ENCODE measurements around the gene CD40LG. TPM values are rescaled to one million over a fixed set of nuclear protein-coding genes. Genes with fewer than 3 reads are reported as not detected.

Gene CD40LG
- total and polyA plus RNA-seq, 4 experiments from 2014 or later, result 68.4 to 137 (median 91.9) TPM

DNA sequence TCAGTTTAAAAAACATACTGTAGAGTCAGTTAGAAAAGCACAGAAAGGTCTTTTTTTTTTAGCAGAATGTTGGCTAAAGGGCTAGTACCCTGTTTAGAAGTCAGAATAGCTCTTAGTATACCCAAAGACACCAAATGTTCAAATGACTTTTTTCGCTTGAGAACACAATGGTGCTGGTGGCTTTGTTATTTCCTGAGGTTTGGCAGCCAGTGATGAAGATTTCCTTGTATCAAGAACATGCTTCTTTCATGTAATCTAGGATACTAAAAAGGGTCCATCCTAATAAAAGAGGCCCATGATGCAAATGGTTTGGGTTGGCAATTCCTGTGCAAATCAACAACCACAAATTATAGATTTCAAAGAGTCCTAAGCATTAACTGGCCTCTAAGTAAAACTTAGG, 21.1 kb upstream of the CD40LG start:
- no peak for DNase-seq
- H3K27ac ChIP-seq (ENCODE audit: low read depth, low read length), result peak overlapping the region; percentile 19
- intact Hi-C loops (cut with micrococcal nuclease), result loop anchor here (1.0 kb wide), 1 partner anchor 10 kb away; no protein-coding TSS in a partner anchor
- no peak overlapping the region for H3K4me3 ChIP-seq (ENCODE audit: low read length in 2 of 2)
- Mint-ChIP-seq H3K27ac (peak overlapping the region in 6 of 7 donors; percentile 32 to 94 (median 75)), H3K9me3 (no peaks in the 10 kb centered on the region), H3K4me1 (peaks cover 59 to 90% (median 77%) of the 10 kb centered on the region in 4 donors), H3K36me3 (no peaks in the 10 kb centered on the region), H3K27me3 (no peaks in the 10 kb centered on the region), H3K4me3 (peak overlapping the region in 7 of 8 donors; percentile 29 to 82 (median 65))
- no peaks in the 10 kb centered on the region for H3K9me3 ChIP-seq (ENCODE audit: control insufficient read depth in 1 of 2, low read length in 2 of 2)
- POLR2A ChIA-PET (ENCODE audit: partially characterized antibody), result interaction anchor here (1.0 to 6.7 kb wide), 17 partner anchors 8 to 253 kb away, joined by 3 to 123 read pairs (median 6); partner anchors contain the start of gene RBMX
- no peaks in the 10 kb centered on the region for H3K27me3 ChIP-seq (ENCODE audit: insufficient read depth, low read length)
- CTCF ChIA-PET (ENCODE audit: partially characterized antibody), result interaction anchor here (1.0 to 2.2 kb wide), 5 partner anchors 9 to 49 kb away, joined by 3 to 7 read pairs (median 6); no protein-coding TSS in a partner anchor
- peaks cover 89% of the 10 kb centered on the region for H3K4me1 ChIP-seq (ENCODE audit: insufficient read depth, low read length)
- no peaks in the 10 kb centered on the region for H3K36me3 ChIP-seq (ENCODE audit: insufficient read depth, low read length)

DNA sequence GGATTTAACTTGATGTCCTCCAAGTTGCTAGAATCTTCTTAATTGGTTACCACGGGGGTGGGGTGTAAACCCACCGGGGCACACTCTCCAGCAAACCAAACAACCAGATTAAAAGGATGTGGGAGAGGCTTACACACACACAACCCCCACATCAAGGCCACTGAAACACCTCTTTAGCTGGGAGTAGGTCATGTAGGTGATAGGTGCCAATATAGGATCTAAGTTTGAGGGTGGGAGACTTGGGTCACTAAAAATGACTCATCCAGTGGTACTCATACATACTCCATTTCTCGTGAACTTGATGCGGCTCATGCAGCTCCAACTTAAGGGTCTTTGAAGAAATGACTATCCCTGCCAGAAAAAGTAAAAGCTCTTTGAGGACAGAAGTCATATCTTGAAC, 20.5 kb upstream of the CD40LG start:
- POLR2A ChIA-PET (ENCODE audit: partially characterized antibody), result interaction anchor here (1.0 to 6.7 kb wide), 14 partner anchors 9 to 253 kb away, joined by 3 to 123 read pairs (median 21); partner anchors contain the start of gene RBMX
- intact Hi-C loops (cut with micrococcal nuclease), result loop anchor here (1.0 kb wide), 1 partner anchor 10 kb away; no protein-coding TSS in a partner anchor
- Histone ChIP-seq H3K9me3 (ENCODE audit: control insufficient read depth in 1 of 2, low read length in 2 of 2) (no peaks in the 10 kb centered on the region), H3K27ac (ENCODE audit: low read depth, low read length) (peak overlapping the region; percentile 19), H3K4me1 (ENCODE audit: insufficient read depth, low read length) (peaks cover 89% of the 10 kb centered on the region), H3K27me3 (ENCODE audit: insufficient read depth, low read length) (no peaks in the 10 kb centered on the region), H3K36me3 (ENCODE audit: insufficient read depth, low read length) (no peaks in the 10 kb centered on the region), H3K4me3 (ENCODE audit: low read length in 2 of 2) (no peak overlapping the region)
- peak overlapping the region; percentile 62 to 94 (median 84) for H3K27ac Mint-ChIP-seq
- H3K36me3 Mint-ChIP-seq, result no peaks in the 10 kb centered on the region
- DNase-seq, result peak in 4 of 5 donors; percentile 50 to 70 (median 56)
- CTCF ChIA-PET (ENCODE audit: partially characterized antibody), result interaction anchor here (0.9 to 2.0 kb wide), 5 partner anchors 15 to 50 kb away, joined by 3 to 7 read pairs (median 3); no protein-coding TSS in a partner anchor
- no peaks in the 10 kb centered on the region for H3K27me3 Mint-ChIP-seq
- H3K4me3 Mint-ChIP-seq, result peak overlapping the region in 7 of 8 donors; percentile 62 to 82 (median 66)
- peaks cover 57 to 95% (median 78%) of the 10 kb centered on the region in 4 donors for H3K4me1 Mint-ChIP-seq
- no peaks in the 10 kb centered on the region for H3K9me3 Mint-ChIP-seq

GRCh38 chrX:136629084-136629750, 18.7 kb upstream of the CD40LG start:
- Histone ChIP-seq H3K4me3 (ENCODE audit: low read length in 2 of 2) (no peak overlapping the region), H3K36me3 (ENCODE audit: insufficient read depth, low read length) (no peaks in the 10 kb centered on the region), H3K27me3 (ENCODE audit: insufficient read depth, low read length) (no peaks in the 10 kb centered on the region), H3K4me1 (ENCODE audit: insufficient read depth, low read length) (peaks cover 99% of the 10 kb centered on the region), H3K27ac (ENCODE audit: low read depth, low read length) (no peak overlapping the region), H3K9me3 (ENCODE audit: control insufficient read depth in 1 of 2, low read length in 2 of 2) (no peaks in the 10 kb centered on the region)
- Mint-ChIP-seq H3K36me3 (no peaks in the 10 kb centered on the region), H3K9me3 (no peaks in the 10 kb centered on the region), H3K4me3 (peak overlapping the region; percentile 44 to 81 (median 63)), H3K27ac (peak overlapping the region; percentile 85 to 95 (median 94)), H3K27me3 (no peaks in the 10 kb centered on the region), H3K4me1 (peaks cover 62 to 95% (median 78%) of the 10 kb centered on the region in 4 donors)
- intact Hi-C loops (cut with micrococcal nuclease), result loop anchor here (2.0 kb wide), 1 partner anchor 18 kb away; no protein-coding TSS in a partner anchor
- ChIA-PET POLR2A (ENCODE audit: partially characterized antibody) (interaction anchor here (0.8 to 6.7 kb wide), 15 partner anchors 11 to 250 kb away, joined by 3 to 123 read pairs (median 20); no protein-coding TSS in a partner anchor), CTCF (ENCODE audit: partially characterized antibody) (interaction anchor here (1.0 to 1.6 kb wide), 8 partner anchors 8 to 81 kb away, joined by 3 to 6 read pairs (median 4); no protein-coding TSS in a partner anchor)
- peak in 4 of 5 donors; percentile 45 to 52 (median 50) for DNase-seq

DNA sequence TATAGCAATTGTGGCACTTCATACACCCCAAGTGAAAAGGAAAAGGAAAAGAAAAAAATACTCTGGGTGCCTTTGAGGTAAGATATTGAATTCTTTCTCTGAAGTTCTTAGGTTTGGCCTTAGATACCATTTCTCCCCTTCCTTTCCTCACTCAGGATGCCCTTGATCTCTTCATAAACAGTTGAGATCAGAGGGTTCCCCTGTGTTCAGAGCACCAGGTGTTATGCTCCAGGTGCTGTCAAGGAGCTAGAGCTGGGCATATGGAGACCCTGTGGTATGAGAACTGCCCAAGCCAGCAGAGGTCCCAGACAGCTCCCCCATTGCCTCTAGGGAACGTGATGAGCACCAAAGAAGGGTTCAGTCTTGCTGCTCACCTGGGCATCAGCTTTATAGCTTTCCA, 17.1 kb upstream of the CD40LG start:
- Mint-ChIP-seq H3K36me3 (no peaks in the 10 kb centered on the region), H3K9me3 (no peaks in the 10 kb centered on the region), H3K27me3 (no peaks in the 10 kb centered on the region), H3K4me1 (peaks cover 60 to 97% (median 79%) of the 10 kb centered on the region in 4 donors), H3K27ac (peak overlapping the region; percentile 58 to 94 (median 87)), H3K4me3 (peak overlapping the region; percentile 9 to 81 (median 57))
- no peak overlapping the region for H3K4me3 ChIP-seq (ENCODE audit: low read length in 2 of 2)
- DNase-seq, result peak in 3 of 5 donors; percentile 25 to 47 (median 43)
- ChIA-PET CTCF (ENCODE audit: partially characterized antibody) (interaction anchor here (0.9 kb wide), 1 partner anchor 9 kb away, joined by 4 read pairs; no protein-coding TSS in a partner anchor), POLR2A (ENCODE audit: partially characterized antibody) (interaction anchor here (0.6 to 8.0 kb wide), 8 partner anchors 8 to 59 kb away, joined by 3 to 137 read pairs (median 17); no protein-coding TSS in a partner anchor)
- no peak overlapping the region for H3K27ac ChIP-seq (ENCODE audit: low read depth, low read length)
- H3K27me3 ChIP-seq (ENCODE audit: insufficient read depth, low read length), result no peaks in the 10 kb centered on the region
- peaks cover 99% of the 10 kb centered on the region for H3K4me1 ChIP-seq (ENCODE audit: insufficient read depth, low read length)
- no peaks in the 10 kb centered on the region for H3K9me3 ChIP-seq (ENCODE audit: control insufficient read depth in 1 of 2, low read length in 2 of 2)
- H3K36me3 ChIP-seq (ENCODE audit: insufficient read depth, low read length), result no peaks in the 10 kb centered on the region
- intact Hi-C loops (cut with micrococcal nuclease), result no loop called here

GRCh38 chrX:136635235-136635634, 12.7 kb upstream of the CD40LG start:
- Histone ChIP-seq H3K36me3 (ENCODE audit: insufficient read depth, low read length) (no peaks in the 10 kb centered on the region), H3K4me3 (ENCODE audit: low read length in 2 of 2) (peak overlapping the region in 1 of 2 donors; percentile 47), H3K27me3 (ENCODE audit: insufficient read depth, low read length) (no peaks in the 10 kb centered on the region), H3K4me1 (ENCODE audit: insufficient read depth, low read length) (peaks cover 97% of the 10 kb centered on the region), H3K9me3 (ENCODE audit: control insufficient read depth in 1 of 2, low read length in 2 of 2) (no peaks in the 10 kb centered on the region), H3K27ac (ENCODE audit: low read depth, low read length) (peak overlapping the region; percentile 56)
- H3K27me3 Mint-ChIP-seq, result no peaks in the 10 kb centered on the region
- intact Hi-C loops (cut with micrococcal nuclease), result loop anchor here (1.0 to 2.0 kb wide), 4 partner anchors 11 to 21 kb away; no protein-coding TSS in a partner anchor
- H3K4me1 Mint-ChIP-seq, result peaks cover 52 to 94% (median 73%) of the 10 kb centered on the region in 4 donors
- peak overlapping the region; percentile 51 to 88 (median 82) for H3K4me3 Mint-ChIP-seq
- ChIA-PET CTCF (ENCODE audit: partially characterized antibody) (interaction anchor here (1.0 to 3.3 kb wide), 6 partner anchors 10 to 57 kb away, joined by 4 to 17 read pairs (median 8); no protein-coding TSS in a partner anchor), POLR2A (ENCODE audit: partially characterized antibody) (interaction anchor here (0.8 to 8.0 kb wide), 19 partner anchors 8 to 60 kb away, joined by 3 to 137 read pairs (median 7); no protein-coding TSS in a partner anchor)
- H3K27ac Mint-ChIP-seq, result peak overlapping the region; percentile 78 to 96 (median 94)
- H3K36me3 Mint-ChIP-seq, result no peaks in the 10 kb centered on the region
- H3K9me3 Mint-ChIP-seq, result no peaks in the 10 kb centered on the region
- peak; percentile 56 to 68 (median 62) for DNase-seq

GRCh38 chrX:136636121-136636520, 11.8 kb upstream of the CD40LG start:
- Mint-ChIP-seq H3K27me3 (no peaks in the 10 kb centered on the region), H3K36me3 (no peaks in the 10 kb centered on the region), H3K4me1 (peaks cover 48 to 94% (median 73%) of the 10 kb centered on the region in 4 donors), H3K27ac (peak overlapping the region; percentile 78 to 96 (median 94)), H3K4me3 (peak overlapping the region; percentile 51 to 88 (median 82)), H3K9me3 (no peaks in the 10 kb centered on the region)
- Histone ChIP-seq H3K27ac (ENCODE audit: low read depth, low read length) (peak overlapping the region; percentile 56), H3K9me3 (ENCODE audit: control insufficient read depth in 1 of 2, low read length in 2 of 2) (no peaks in the 10 kb centered on the region), H3K4me3 (ENCODE audit: low read length in 2 of 2) (peak overlapping the region in 1 of 2 donors; percentile 47), H3K4me1 (ENCODE audit: insufficient read depth, low read length) (peaks cover 94% of the 10 kb centered on the region), H3K27me3 (ENCODE audit: insufficient read depth, low read length) (no peaks in the 10 kb centered on the region), H3K36me3 (ENCODE audit: insufficient read depth, low read length) (no peaks in the 10 kb centered on the region)
- ChIA-PET CTCF (ENCODE audit: partially characterized antibody) (interaction anchor here (1.0 to 3.3 kb wide), 6 partner anchors 9 to 58 kb away, joined by 4 to 17 read pairs (median 8); no protein-coding TSS in a partner anchor), POLR2A (ENCODE audit: partially characterized antibody) (interaction anchor here (0.8 to 8.0 kb wide), 17 partner anchors 9 to 59 kb away, joined by 3 to 137 read pairs (median 10); no protein-coding TSS in a partner anchor)
- intact Hi-C loops (cut with micrococcal nuclease), result no loop called here
- peak in 1 of 5 donors; percentile 28 for DNase-seq

All from CD4-positive, alpha-beta memory T cell (primary cell).